ENCODE measurements around the gene CLK4.
"Not testable (repeated sequence)": the region's sequence is repeated elsewhere in the genome, so short reads cannot be mapped to it uniquely, and the experiment has no call there.

Gene CLK4

DNA sequence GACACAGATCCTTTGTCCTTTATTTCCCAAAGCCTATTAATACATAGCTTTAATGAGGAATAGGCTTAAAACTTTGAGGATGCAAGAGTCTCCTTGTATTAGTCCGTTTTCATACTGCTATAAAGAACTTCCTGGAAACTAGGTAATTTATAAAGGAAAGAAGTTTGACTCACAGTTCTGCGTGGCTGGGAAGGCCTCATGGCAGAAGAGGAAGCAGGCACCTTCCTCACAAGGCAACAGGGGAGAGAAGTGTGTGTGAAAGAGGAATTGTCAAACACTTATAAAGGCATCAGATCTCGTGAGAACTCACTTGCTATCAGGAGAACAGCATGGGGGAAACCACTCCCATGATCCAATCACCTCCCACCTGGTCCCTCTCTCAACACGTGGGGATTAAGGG lies 5.4 kb upstream of the CLK4 start:
- no peak for DNase-seq

DNA sequence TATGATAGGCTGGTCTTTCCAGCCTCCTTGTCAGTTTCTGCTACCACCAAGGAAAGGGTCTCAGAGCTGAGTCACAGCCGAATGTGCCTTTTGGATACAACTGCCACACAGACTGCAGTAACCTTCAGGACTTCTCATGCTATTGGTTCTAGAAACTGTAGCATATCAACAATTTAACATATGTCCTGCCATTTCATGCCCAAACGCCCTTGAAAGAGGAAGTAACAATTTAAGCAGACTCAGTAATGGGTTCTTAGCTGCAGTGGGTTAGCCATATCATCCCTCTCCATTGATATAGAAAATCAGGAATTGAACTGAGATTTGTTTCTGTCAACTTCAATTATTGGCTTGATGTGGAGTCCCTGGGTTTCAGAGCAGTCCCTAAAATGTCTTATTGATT lies 4.1 kb upstream of the CLK4 start:
- no peak for DNase-seq

DNA sequence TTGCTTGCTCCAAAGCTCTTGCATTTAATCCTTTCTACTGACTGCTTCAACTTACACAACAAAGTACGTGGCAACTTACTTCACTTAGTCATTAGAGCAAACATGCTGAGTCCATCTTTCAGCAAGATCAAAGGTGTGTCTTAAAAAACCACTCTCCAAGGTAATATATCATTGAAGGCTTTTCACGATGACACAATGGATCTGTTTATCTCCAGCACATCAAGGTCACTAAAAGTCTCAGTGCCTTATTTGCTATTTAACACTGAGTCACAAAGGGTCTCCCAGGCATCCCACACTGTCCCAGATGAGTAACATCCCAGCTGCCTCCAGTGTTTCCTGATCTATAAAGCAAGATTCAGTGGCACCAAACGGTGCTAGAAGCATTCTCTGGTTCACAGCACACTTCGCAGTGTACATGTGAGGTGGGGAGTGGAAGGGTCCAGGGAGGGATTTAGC lies 3.7 kb upstream of the CLK4 start:
- no peak for DNase-seq

DNA sequence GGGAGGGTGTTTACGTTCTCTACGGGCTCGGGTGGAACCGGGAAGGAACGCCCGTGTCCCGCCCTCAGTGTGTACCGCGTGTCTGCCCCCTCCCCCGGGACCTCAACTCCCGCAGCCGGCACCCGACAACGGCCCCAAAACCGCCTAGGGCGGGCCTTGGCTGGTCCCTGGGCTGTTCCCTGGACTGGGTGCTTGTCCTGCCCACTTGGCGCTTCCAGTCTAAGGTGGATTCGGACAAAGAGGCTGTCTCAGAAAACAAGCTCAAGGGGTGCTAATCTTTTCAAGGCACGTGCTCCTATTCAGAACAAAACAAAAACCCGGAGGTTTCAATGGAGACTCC lies 379 bp upstream of the CLK4 start:
- DNase-seq, result no peak

DNA sequence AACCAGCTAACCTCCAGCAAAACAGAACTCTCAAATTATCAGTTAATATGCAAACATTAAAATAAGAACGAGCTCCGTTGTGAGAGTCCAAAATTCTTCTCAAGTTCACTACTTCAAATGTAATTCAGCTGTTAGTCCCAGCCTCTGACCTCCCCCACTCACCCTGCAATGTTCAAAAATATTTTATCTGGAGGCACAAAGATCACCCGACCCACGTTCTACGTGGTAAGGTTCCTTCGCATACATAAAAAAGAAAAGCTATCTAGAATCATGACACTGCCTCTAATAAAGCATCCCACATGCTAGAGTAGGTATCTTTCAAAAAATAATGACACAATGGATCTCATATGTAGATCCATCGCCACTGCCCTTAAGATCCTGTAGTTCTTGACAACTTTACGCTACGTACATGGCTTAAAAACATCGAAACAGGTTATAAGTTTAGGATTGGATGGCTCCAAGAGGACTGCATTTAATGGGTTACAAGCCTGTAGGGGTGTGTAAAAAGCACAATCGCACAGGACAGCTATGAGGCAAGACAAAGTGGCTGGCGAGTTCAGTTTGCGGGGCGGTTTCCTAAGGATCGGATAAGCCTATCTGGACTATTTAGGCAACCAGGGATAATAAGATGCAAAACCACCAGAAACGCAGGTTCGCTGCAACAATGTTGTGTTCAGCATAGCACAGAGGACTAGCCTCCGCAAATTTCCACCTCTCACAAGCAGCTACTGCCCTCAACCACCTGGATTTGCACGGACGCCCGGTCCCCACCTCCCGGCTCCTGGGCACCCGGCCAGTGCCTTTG lies 969 bp downstream of the CLK4 start:
- no peak for DNase-seq

DNA sequence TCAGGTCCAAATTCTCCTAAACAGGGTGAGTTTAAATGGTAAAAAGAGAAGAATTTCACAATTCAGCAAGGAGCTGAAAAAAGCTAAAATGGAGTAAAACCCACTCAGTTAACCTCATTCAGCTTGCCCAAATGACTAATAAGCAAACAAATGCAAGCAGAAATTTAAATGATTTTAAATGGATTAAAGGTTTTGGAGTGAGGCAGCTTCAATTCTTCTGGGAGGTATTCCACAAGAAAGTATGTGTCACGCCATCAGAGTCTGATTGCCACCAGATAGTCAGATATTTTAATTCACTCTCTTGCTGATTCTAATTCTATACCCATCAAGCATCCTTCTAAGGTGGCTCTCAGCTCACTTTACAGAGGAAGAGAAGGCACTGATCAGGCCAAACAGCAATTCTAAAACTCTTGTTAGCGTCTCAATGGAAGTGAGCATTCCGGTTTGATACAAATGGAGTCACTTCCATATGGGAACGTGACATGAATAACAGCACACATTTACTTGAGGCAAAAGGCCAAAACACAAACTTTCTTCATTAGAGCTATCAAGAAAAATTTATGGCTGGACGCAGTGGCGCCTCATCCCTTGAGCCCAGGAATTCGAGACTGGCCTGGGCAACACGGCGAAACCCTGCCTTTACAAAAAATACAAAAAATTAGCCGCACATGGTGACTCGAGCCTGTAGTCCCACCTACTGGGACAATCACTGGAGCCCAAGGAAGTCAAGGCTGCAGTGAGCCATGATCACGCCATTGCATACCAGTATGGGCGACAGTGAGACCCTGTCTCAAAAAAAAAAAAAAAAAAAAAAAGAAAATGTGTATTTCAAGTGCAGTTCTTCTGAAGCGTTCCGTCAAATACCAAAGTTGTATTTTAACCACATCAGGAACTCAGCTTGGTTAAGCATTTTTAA lies 2.0 kb downstream of the CLK4 start:
- no peak for DNase-seq

DNA sequence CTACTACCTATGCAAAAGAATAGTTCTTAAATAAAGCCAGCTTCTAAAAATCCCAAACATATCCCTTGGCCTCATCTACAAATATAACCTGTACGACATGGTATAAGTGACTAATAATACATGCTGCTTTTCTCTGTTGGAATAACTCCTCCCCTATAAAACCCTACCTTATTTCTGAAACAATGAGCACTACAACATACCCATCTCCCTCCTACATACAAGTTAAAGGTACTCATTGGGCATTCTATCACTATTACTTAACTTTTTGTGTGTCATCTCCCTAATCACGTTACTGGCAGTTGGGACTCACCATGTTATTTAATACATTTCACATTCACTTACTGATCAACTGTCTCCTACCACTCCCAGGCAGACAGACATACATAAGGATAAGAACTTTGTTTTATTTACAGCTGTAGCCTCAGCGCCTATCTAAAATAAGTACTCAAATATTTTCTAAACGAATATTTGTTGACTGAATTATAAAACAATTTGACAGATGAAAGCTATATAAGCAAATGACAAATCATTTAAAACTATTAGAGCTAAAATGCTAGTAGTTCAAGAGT lies 4.1 kb downstream of the CLK4 start:
- no peak for DNase-seq

DNA sequence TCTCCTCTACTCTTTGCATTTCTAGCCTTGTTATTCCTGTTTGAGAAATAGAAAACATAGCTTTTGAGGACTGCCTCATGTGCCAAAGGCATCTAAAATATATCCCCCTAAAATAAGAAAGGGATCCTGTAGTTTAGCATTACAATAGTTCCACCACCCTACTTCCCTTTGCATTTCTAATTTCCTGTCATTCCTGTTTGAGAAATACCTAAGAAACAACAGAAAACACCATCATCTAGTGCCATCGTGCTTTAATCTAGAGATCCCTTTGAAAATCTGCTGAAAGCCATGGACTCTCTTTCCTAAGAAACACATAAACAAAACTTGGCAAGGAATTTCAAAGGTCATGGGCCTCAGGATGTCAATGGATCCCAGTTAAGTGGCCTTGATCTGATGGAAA lies 7.5 kb downstream of the CLK4 start:
- DNase-seq, result no peak

DNA sequence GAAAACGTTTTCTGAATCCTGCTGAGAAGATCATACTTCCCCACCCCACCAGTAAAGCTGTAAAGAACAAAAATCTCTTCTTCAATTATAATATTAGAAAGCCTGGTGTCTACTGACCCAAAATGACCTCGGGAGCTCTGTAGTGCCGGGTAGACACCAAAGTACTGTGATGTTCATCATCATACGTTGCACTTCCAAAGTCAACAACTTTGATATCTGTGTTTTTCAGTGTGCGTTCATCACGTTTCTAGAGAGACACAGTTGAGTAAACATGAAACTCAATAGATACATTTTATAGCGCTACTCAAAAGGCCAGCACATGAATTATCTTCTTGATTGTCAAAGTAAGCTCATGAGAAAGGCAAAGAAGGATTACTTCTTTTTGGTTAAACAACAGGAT lies 14.6 kb downstream of the CLK4 start:
- no peak for DNase-seq

DNA sequence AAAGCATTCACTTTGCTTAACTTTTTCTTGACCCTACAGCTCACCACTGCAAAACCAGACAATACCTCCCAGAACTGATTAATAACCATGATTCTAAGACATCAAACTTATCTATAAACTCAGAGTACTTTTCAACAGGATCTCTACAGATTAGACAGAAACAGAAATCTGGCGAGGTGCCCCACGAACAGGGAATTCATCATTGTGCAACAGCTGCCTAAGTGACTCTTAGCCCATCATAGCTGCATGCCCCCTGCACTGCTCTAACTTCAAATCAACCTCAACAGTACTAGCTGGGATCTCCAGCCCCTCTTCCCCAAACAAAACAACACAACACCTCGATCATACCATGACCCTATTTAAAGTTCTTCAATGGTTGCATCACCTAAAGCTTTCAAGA lies 20.6 kb downstream of the CLK4 start:
- no peak for DNase-seq

DNA sequence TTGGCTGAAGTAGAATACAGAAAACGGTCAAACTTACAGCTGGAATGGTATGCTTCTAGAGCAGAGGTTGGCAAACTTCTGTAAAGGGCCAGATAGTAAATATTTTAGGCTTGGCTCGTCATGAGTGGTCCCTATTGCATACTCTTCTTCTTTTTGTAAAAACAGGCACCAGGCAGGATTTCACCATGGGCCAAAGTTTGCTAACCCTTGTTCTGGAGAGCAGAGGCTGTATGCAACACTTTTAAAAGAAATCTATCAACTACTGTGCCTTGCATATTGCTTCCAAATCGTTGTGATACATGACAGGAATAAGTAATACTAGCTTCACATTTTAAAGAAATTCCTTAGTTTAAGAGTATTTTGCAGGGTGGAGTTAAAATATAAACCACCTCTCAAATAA lies 21.1 kb downstream of the CLK4 start:
- no peak for DNase-seq

DNA sequence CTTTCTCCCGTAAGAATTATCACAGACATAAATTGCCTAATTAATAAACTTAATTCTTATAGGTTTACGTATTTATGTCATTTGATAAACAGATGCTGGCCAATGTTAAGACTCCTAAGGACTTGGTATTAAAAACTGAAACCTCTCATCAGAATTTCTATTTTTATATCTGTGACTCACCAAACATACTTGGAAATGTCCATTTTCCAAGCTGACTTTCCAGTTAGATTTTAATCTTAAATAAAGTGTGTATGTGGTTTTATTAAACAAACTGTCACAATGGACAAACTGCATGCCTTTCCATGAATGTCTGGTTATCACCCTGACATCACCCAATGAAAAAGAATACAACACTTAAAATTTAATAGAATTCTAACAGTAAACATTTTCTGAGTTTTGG lies 24.1 kb downstream of the CLK4 start:
- DNase-seq, result no peak

DNA sequence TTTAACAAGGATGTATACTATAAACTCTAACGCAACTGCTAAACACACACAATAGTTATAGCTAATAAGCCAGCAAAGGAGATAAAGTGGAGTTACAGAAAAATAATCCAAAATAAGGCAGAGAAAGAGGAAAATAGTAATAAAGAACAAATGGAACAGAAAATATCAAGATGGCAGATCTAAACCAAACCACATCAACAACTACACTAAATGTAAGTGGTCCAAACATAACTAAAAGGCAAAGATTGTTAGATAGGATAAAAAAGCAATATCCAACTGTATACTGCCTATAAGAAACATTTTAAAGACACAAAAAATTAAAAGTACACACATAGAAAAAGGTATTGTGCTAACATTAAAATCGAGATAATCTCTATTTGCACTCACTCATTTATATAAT lies 31.1 kb downstream of the CLK4 start:
- no peak for DNase-seq

DNA sequence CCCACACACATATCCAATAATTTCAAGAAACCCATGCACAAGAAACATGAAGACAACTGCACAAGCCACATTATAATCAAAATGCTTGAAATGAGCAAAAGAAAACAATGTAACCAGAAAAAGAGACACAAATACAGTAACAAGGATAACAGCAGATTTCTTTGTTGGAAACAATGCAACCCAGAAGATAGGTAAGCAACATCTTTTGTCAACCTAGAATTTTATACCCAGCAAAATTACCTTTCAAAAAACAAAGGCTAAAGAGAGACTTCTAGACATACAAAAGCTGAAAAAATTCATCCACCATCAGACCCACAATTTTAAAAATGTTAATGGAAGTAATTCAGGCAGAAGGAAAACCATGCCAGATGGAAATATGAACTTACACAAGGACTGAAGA lies 31.7 kb downstream of the CLK4 start:
- DNase-seq, result no peak

DNA sequence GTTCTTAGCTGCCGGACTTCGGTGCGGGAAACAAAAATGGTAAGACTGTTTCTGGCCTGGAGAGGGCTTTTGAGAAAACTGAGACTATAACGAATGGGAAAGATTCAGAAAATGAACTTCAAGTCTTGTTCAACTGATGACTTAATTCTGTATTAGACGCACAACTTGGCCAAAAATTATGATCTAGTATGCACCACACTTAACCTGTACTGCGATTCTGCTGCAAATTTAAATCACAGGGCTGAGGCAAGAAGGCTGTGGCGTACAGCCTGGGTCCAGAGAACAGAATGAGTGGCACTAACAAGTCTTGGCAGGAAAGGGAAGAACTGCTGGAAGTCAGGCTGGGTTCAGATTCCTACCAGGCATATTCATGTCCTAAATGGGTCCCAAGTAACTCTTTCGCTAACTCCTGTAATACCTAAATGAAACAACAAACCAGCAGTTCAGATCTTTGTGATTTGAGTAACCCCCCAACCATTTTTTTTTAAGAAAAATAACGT lies 35.9 kb downstream of the CLK4 start:
- DNase-seq, result no peak

DNA sequence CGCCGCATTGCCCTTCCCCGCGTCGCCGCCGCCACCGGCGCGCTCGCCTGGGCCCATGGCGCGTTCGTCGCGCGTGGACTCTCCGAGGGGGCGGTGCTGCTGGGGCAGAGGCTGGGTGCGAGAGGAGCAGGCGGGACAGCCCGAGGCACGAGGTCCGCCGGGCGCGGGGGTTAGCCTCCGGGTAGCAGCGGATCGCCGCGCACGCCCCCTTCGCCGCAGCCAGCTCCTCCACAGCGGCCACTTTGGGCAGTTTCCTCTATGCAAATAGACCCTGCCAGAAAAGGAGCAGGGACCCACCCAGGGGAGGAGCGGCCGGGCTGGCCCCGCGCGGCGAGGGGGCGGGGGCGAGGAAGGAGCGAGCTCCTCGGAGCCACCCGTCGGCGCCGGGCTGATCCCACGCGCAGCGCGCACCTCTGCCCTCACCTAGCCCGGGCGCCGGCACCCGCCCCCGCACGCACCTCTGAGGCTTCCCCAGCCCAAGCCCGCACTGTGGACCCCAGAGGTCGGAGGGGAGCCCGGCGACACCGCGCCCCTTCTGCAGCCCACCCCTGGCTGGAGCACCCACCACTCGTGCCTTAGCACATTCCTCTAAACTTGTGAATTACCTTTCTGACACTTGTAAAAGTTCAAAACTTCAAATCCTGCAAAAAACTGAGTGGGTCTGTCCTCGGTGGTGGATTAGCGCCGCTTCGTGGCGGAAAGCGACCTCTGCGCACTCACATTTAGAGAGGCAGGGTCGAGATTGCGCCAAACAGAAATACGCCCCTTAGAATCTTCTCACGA lies 36.5 kb downstream of the CLK4 start, which contains the start of gene COL23A1:
TSS of gene COL23A1 (minus strand) at position 253 of the 783 bp plus-strand sequence.
- peak; percentile 13 for DNase-seq

DNA sequence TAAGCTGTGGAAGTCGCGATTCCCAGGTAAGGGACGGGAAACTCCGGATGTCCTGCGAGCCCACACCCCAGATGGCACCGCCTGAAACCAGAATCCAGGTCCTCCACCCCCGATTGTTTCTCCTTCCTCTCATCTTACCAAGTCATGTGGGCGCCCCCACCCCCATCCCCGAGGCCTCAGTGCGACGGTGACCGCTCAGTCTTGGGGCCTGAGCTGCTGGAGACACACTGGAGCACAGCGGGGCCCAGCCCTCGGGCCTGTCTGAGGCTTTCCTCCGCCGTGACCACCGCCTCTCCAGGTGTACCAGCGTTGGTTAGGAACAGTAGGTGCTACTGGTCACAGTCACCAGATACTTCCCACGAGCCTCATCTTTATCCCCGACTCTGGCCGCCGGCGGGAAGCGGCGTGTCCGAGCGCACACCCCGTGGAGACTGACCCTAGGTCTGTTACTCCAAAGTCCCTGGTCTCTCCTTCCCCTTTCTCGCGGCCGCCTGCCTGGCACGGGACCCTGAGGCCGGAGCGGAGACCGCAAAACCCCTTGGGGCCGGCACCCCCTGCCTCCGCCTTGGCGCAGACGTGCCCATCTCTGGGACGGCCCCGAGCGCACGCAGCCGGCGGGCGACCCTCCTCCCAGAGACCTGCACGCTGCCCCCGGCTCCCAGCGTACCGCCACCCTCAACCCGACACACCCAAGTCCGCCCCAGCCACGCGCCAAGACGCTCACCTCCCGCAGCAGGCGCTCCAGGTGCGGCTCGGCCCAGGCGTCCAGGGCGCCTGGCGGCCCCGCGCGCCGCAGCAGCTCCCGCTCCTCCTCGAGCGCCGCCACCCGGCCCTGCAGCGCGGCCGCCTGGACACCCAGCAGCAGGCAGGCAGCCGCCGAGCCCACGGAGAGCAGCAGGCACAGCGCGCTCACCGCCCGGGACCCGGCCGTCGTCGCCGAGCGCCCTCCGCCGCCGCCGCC lies 37.4 kb downstream of the CLK4 start:
- peak; percentile 7 for DNase-seq

DNA sequence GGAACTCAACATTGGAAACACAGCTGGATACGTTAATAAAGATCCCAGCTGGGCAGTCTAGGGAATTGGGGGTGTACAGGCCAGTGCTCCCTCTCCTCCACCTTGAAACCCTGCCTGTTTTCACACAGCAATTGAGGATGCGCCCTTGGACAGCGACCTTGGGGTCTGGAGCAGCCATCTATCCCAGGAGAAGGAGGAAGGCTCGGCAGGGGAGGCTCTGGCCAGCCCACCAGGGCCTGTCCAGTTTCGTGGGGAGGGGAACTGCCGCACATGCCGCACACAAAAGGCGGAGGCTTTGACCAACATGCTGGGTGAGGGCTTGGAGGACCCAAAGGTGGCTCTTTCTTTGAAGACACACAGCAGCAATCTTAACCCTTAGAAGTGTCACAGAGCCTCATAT lies 38.1 kb downstream of the CLK4 start:
- no peak for DNase-seq

DNA sequence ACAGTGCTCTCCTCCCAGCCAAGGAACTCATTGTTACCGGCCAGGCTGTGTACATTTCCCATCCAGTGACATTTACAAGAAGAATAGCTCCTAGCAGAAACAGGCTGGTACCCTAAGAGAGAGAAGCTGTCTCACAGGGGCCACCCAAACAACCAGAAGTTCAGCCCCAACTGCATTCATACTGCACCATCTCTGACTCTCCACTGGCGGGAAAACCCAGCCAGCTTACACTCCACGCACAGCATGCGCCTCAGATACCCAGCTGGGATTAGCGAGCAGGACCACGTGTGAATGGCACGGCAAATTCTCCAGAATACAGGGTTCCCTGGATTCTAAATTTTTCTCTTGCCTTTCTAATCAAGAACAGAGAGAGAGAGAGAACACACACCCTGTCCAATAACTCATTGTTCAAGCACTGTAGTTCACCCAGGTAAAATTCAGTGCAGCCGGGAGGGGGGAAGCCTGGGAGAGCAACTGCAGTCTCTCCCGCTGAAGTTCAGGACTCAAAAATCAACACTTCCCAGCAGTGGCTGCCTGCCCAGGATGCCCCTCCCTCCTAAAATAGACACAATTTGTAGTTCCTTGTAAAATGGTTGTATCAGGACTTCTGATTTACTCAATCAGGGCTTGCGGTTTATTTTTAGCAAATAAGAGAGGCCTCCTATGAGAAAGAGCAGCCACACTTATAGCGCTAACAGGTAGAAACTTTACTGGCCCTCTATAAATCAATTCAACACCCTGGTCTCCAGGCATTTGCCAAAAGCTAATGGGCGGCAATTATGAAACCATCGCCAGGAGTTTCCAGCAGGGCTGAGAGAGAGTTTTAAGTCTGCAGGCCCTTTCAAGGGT lies 38.9 kb downstream of the CLK4 start:
- DNase-seq, result no peak

DNA sequence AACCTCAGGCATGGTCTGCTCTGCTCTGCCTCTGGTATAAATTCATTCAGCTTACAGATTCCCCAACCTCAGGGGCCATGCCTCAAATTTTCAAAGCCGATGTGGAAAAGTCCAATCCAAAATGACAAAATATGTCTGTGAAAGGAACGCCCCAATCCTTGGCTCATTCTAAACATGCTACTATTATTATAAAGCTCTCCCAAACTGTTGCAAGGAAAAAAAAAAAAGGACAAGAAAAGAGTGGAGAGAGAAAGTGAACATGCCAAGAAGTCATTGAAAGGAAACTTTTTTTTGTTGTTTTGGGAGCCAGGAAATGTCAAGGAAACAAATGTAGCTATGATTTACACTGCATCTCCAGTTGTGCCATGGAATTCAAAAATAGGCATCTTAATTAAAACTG lies 40.5 kb downstream of the CLK4 start:
- DNase-seq, result no peak

DNA sequence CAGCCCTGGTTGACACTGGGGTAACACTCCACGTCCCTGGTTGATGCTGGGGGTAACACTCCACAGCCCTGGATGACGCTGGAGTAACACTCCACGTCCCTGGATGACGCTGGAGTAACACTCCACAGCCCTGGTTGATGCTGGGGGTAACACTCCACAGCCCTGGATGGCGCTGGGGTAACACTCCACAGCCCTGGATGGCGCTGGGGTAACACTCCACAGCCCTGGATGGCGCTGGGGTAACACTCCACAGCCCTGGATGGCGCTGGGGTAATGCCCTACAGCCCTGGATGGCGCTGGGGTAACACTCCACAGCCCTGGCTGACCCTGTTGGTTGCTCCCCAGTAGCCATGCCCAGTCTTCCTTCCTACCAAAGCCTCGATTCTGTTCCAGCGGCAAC lies 41.4 kb downstream of the CLK4 start:
- not testable (repeated sequence) for DNase-seq

Measured in NCI-H2171 (cell line).